Fibroblast of the aortic adventitia (primary cell): ENCODE measurements around the gene SOCS7. TPM values are rescaled to one million over a fixed set of nuclear protein-coding genes. Genes with fewer than 3 reads are reported as not detected.
A peak's percentile ranks its signal among the peaks of the same experiment; 100 is the strongest.

ENCODE experiments used
- DNase-seq: peaks from one replicate; pipeline ENCODE4 v3.0.0-alpha.2; 2010; ENCODE audit warnings: low read depth
- H3K4me3 ChIP-seq: 2 replicates; pipeline ENCODE4 v1.5.1; 2011; ENCODE audit warnings: low read depth, mild to moderate bottlenecking, control low read depth, low read length, moderate library complexity
- CTCF ChIP-seq: IDR thresholded peaks from 2 replicates; pipeline ENCODE4 v1.5.1; 2011; ENCODE audit warnings: mild to moderate bottlenecking, low read length, control low read depth, inconsistent platforms; ENCODE audit not compliant: insufficient read depth
- total RNA-seq: library from RNA; depleted of rRNA; stranded (reverse); fragments of >200 nt; gene quantifications from 2 replicates; pipeline ENCODE4 v1.2.3, GENCODE V29; 2012; ENCODE audit warnings: low replicate concordance

The SOCS7 gene
- total RNA-seq, 1 donor: 11.7 TPM

GRCh38 chr17:38425744-38426143 lies 74.1 kb downstream of the SOCS7 start:
- no peak for DNase-seq
- no peak overlapping the region for H3K4me3 ChIP-seq
- TF ChIP-seq CTCF: no peak

DNA sequence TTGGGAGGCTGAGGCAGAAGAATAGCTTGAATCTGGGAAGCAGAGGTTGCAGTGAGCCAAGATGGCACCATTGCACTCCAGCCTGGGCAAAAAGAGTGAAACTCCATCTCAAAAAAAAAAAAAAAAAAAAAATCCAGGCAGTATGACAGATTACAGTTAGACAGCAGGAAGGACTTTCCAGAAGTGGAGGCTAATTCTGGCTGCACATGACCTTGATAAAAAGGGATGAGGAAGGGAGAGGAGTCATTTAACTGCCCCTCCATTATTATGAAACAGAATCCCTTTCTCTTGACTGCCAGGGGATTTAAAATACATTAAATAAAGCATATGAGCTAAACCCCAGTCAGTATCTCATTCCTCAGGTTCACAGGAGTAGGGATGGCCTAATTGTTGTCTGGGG lies 74.8 kb downstream of the SOCS7 start:
- DNase-seq: no peak
- TF ChIP-seq CTCF: no peak
- H3K4me3 ChIP-seq: no peak overlapping the region

DNA sequence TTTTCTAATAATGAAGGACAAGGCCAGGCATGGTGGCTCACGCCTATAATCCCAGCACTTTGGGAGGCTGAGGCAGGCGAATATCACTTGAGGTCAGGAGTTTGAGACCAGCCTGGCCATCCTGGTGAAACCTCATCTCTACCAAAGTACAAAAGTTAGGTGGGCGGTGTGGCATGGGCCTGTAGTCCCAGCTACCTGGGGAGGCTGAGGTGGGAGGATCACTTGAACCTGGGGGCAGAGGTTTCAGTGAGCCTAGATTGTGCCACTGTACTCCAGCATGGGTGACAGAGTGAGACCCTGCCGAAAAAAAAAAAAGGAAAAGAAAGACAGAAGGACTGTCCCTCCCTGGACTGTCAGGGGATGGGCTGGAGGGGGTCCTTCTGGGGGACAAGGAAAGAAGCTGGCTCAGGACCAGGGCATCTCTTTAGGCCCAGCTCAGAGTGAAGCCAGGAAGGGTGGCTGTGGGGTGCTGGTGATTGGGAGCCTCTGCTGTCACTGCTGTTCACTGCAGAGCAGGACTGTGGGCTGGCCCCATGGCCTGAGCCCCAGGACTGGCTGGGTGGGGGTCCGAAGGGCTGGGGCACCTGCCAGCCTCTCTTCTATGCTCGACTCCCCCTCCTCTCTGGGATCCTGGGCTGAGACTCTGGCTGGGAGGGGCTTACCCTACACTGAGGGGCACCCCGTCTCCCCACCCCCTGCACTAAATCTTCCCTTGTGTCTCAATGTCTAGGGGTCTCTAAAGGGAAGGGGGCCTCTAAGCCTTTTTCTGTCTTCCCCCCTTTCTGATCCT lies 75.7 kb downstream of the SOCS7 start:
- peak overlapping the region; percentile 81 for H3K4me3 ChIP-seq
- no peak for TF ChIP-seq CTCF
- no peak for DNase-seq

- peak; percentile 68 for DNase-seq
- peak within 1 kb of the TSS; percentile 81 for H3K4me3 ChIP-seq
- no peak for TF ChIP-seq CTCF
Observed at GRCh38 chr17:38428112-38428642, 76.5 kb downstream of the SOCS7 start, which contains the start of gene ARHGAP23. Gene ARHGAP23 (plus strand): TSS chr17:38428464. CDS start chr17:38428486, 22 bp downstream.

DNA sequence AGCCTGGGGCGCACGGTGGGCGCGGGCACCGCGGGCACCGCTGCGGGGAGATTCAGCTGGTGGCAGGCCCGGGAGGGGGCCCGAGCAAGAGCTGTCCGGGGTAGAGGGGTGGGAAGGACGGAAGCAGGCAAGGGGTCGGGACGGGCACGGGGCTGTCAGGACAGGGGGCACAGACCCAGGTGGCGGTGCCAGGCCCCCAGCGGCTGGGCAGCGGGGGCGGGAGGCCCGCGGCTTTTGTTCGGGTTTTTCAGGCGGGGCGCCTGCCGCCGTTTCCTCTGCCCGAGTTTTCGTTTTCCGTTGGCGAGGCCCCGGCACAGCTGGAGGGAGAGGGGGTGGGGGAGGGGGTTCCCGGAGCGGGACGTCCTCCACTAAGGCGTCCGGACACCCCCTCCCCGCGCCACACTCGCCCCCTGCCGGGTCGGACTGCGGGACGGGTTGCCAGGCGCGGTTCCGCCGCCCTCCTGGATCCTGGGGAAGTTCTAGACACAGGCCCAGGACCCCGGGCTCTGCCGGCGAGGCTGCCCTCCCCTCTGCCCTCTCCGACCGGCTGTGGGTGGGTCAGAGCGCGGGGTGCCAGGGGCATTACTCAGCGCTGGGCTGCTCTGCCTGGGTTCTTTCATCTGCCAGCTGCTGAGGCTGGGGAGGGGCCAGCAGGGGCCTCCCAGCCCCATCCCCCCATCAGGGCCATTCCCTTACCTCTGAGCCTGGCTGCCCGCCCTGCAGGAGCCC lies 77.2 kb downstream of the SOCS7 start:
- peak overlapping the region; percentile 81 for H3K4me3 ChIP-seq
- peak; percentile 61 for DNase-seq
- no peak for TF ChIP-seq CTCF

GRCh38 chr17:38429476-38430100 lies 77.9 kb downstream of the SOCS7 start:
- no peak for DNase-seq
- peak overlapping the region; percentile 81 for H3K4me3 ChIP-seq
- TF ChIP-seq CTCF: no peak
